CD14-positive monocyte (primary cell): ENCODE results near the gene FGD4. TPM values are rescaled to one million over a fixed set of nuclear protein-coding genes. Genes with fewer than 3 reads are reported as not detected.

ENCODE experiments used
- DNase-seq, 3 donors: peaks; one replicate each; pipeline ENCODE4 v3.0.0-alpha.2; 2011 to 2022
- H2AFZ ChIP-seq: 2 replicates; pipeline ENCODE4 v1.6.0; 2012; ENCODE audit warnings: mild to moderate bottlenecking, low read depth, low read length, inconsistent platforms; ENCODE audit not compliant: insufficient read depth, poor library complexity, severe bottlenecking
- H3K27ac ChIP-seq, 2 donors: 1 replicate in 1 of 2; 2 replicates in 1 of 2; pipeline ENCODE4 v1.5.1; 2012 to 2013; ENCODE audit warnings: low read length in 2 of 2, control low read depth in 1 of 2, inconsistent platforms in 1 of 2, low read depth in 1 of 2, mild to moderate bottlenecking in 1 of 2
- H3K27me3 ChIP-seq, 2 donors: one replicate each; pipeline versions ENCODE4 v1.6.0 to v1.6.1; 2011 to 2013; ENCODE audit warnings: low read length in 2 of 2; ENCODE audit not compliant: control insufficient read depth in 2 of 2, insufficient read depth in 2 of 2
- H3K36me3 ChIP-seq, 2 donors: replicated peaks in 1 of 2; 1 replicate in 1 of 2; 2 replicates in 1 of 2; pipeline versions ENCODE4 v1.5.1 to v1.6.1; 2012 to 2013; ENCODE audit warnings: low read length in 2 of 2, control low read depth in 1 of 2, inconsistent platforms in 1 of 2, mild to moderate bottlenecking in 1 of 2; ENCODE audit not compliant: insufficient read depth in 2 of 2, control insufficient read depth in 1 of 2
- H3K4me1 ChIP-seq, 2 donors: 1 replicate in 1 of 2; 2 replicates in 1 of 2; pipeline versions ENCODE4 v1.5.1 to v1.6.1; 2012 to 2013; ENCODE audit warnings: low read length in 2 of 2, control low read depth in 1 of 2, inconsistent platforms in 1 of 2, mild to moderate bottlenecking in 1 of 2, moderate library complexity in 1 of 2; ENCODE audit not compliant: insufficient read depth in 2 of 2, control insufficient read depth in 1 of 2
- H3K4me2 ChIP-seq: replicated peaks from 2 replicates; pipeline ENCODE3; 2012; ENCODE audit warnings: low read length, moderate library complexity, mild to moderate bottlenecking; ENCODE audit not compliant: poor library complexity, severe bottlenecking; ENCODE audit errors: extremely low read depth
- H3K4me3 ChIP-seq, 3 experiments: fragments of 200-600 bp in 1 of 3; sonication (generic) in 1 of 3; replicated peaks in 1 of 3; 1 replicate in 2 of 3; 2 replicates in 1 of 3; pipeline ENCODE4 v1.5.1; 2011 to 2013; ENCODE audit warnings: low read length in 3 of 3, mild to moderate bottlenecking in 3 of 3, control low read depth in 2 of 3, low read depth in 2 of 3, inconsistent platforms in 1 of 3, moderate library complexity in 1 of 3
- H3K79me2 ChIP-seq: 2 replicates; pipeline ENCODE4 v1.6.0; 2012; ENCODE audit warnings: mild to moderate bottlenecking, control low read depth, inconsistent platforms, low read length, moderate library complexity; ENCODE audit not compliant: insufficient read depth
- H3K9ac ChIP-seq: 2 replicates; pipeline ENCODE4 v1.6.0; 2017; ENCODE audit warnings: low read length, mild to moderate bottlenecking; ENCODE audit not compliant: insufficient read depth, poor library complexity, severe bottlenecking
- H3K9me3 ChIP-seq, 2 donors: replicated peaks in 1 of 2; 1 replicate in 1 of 2; 2 replicates in 1 of 2; pipeline versions ENCODE4 v1.5.1 to v1.6.1; 2012 to 2013; ENCODE audit warnings: low read length in 2 of 2, control low read depth in 1 of 2; ENCODE audit not compliant: control insufficient read depth in 1 of 2, insufficient read depth in 1 of 2
- H4K20me1 ChIP-seq: 2 replicates; pipeline ENCODE4 v1.6.0; 2012; ENCODE audit warnings: mild to moderate bottlenecking, low read length, control low read depth, moderate library complexity; ENCODE audit not compliant: insufficient read depth
- H3K27ac Mint-ChIP-seq, 7 donors: one replicate each; pipeline ENCODE4 v1.8.0; 2020; ENCODE audit warnings: mild to moderate bottlenecking in 7 of 7, mixed read lengths in 7 of 7, moderate library complexity in 6 of 7, inconsistent platforms in 2 of 7
- H3K27me3 Mint-ChIP-seq, 3 donors: one replicate each; pipeline ENCODE4 v1.8.0; 2021 to 2022; ENCODE audit warnings: low read depth in 3 of 3, mild to moderate bottlenecking in 3 of 3, mixed read lengths in 3 of 3, moderate library complexity in 3 of 3, inconsistent platforms in 1 of 3
- H3K36me3 Mint-ChIP-seq, 2 donors: one replicate each; pipeline ENCODE4 v1.8.0; 2020; ENCODE audit warnings: mixed read lengths in 2 of 2, inconsistent platforms in 1 of 2, mild to moderate bottlenecking in 1 of 2
- H3K4me1 Mint-ChIP-seq: one replicate; pipeline ENCODE4 v1.8.0; 2020; ENCODE audit warnings: mild to moderate bottlenecking, mixed read lengths
- H3K4me3 Mint-ChIP-seq, 2 donors: one replicate each; pipeline ENCODE4 v1.8.0; 2020; ENCODE audit warnings: mild to moderate bottlenecking in 2 of 2, mixed read lengths in 2 of 2, moderate library complexity in 1 of 2
- H3K9me3 Mint-ChIP-seq, 7 donors: one replicate each; pipeline ENCODE4 v1.8.0; 2020 to 2022; ENCODE audit warnings: mixed read lengths in 7 of 7, mild to moderate bottlenecking in 6 of 7, moderate library complexity in 6 of 7, inconsistent platforms in 2 of 7
- WGBS: methylation state at CpG from one replicate; pipeline ENCODE4 v1.1.5; 2013; ENCODE audit warnings: missing lambda C conversion rate; ENCODE audit not compliant: insufficient coverage; 5-methylcytosine and 5-hydroxymethylcytosine counted together
- intact Hi-C, 2 donors: fragments of 100-400 bp; cut with micrococcal nuclease; formaldehyde crosslinking; loops; one replicate each; pipeline versions ENCODE4 v1.15.0 to v1.15.1; 2023
- polyA plus RNA-seq, 3 donors: library from polyadenylated mRNA; depleted of rRNA in 1 of 3; unstranded in 2 of 3; stranded (reverse) in 1 of 3; fragments of 300-500 nt in 2 of 3; fragments of >200 nt in 1 of 3; fragmentation: Illumina TruSeq in 2 of 3; gene quantifications; 1 replicate in 2 of 3; 2 replicates in 1 of 3; pipeline ENCODE4 v1.2.3, GENCODE V29; 2012 to 2021
- TF ChIP-seq, protein P1 (sequence below): fragments of 200-600 bp; IDR thresholded peaks from one replicate; pipeline ENCODE4 v1.8.0; 2022; ENCODE audit warnings: antibody characterized with exemption, mild to moderate bottlenecking

The FGD4 gene
- polyA plus RNA-seq, 3 donors, result 5.3 to 34.4 (median 6.0) TPM

DNA sequence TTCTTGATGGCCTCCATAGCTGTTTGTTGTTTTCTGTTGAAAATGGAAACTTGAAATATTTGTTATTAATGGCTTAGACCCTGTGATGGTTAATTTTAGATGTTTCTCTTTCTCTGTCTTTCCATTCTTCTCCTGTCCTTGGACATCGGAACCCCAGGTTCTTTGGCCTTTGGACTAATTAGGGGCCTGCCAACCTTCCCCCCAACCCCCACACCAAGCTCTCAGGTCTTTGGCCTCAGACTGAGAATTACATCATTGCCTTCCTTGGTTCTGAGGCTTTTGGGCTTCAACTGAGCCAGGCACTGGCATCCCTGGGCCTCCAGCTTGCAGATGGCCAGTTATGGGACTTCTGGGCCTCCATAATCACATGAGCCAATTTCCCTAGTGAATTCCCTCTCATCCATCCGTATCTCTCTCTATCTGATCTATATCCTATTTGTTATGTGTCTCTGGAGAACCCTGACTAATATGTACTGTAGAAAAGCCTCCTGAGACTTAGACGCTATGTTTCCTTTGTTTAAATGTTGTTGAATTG, 71.6 kb downstream of the FGD4 start:
- TF ChIP-seq, protein P1, sequence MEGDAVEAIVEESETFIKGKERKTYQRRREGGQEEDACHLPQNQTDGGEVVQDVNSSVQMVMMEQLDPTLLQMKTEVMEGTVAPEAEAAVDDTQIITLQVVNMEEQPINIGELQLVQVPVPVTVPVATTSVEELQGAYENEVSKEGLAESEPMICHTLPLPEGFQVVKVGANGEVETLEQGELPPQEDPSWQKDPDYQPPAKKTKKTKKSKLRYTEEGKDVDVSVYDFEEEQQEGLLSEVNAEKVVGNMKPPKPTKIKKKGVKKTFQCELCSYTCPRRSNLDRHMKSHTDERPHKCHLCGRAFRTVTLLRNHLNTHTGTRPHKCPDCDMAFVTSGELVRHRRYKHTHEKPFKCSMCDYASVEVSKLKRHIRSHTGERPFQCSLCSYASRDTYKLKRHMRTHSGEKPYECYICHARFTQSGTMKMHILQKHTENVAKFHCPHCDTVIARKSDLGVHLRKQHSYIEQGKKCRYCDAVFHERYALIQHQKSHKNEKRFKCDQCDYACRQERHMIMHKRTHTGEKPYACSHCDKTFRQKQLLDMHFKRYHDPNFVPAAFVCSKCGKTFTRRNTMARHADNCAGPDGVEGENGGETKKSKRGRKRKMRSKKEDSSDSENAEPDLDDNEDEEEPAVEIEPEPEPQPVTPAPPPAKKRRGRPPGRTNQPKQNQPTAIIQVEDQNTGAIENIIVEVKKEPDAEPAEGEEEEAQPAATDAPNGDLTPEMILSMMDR, result no peak
- Histone ChIP-seq H3K36me3 (no peaks in the 10 kb centered on the region), H3K4me3 (no peak overlapping the region), H4K20me1 (no peaks in the 10 kb centered on the region), H3K79me2 (no peaks in the 10 kb centered on the region), H3K9me3 (no peaks in the 10 kb centered on the region), H3K4me1 (peaks cover 12% of the 10 kb centered on the region in 2 donors), H3K27ac (no peak overlapping the region), H3K9ac (no peak overlapping the region), H3K27me3 (no peaks in the 10 kb centered on the region), H3K4me2 (no peak overlapping the region), H2AFZ (no peak overlapping the region)
- Mint-ChIP-seq H3K4me1 (peaks cover 20% of the 10 kb centered on the region), H3K9me3 (peaks cover 0 to 4% (median 0%) of the 10 kb centered on the region in 7 donors), H3K27ac (peak overlapping the region in 1 of 7 donors; percentile 10), H3K27me3 (peaks cover 0 to 2% (median 0%) of the 10 kb centered on the region in 3 donors), H3K4me3 (no peak overlapping the region), H3K36me3 (peaks cover 6 to 7% of the 10 kb centered on the region in 2 donors)
- intact Hi-C loops, result no loop called here
- 100% methylated on average over 1 of the region's 3 CpGs for WGBS
- no peak for DNase-seq

DNA sequence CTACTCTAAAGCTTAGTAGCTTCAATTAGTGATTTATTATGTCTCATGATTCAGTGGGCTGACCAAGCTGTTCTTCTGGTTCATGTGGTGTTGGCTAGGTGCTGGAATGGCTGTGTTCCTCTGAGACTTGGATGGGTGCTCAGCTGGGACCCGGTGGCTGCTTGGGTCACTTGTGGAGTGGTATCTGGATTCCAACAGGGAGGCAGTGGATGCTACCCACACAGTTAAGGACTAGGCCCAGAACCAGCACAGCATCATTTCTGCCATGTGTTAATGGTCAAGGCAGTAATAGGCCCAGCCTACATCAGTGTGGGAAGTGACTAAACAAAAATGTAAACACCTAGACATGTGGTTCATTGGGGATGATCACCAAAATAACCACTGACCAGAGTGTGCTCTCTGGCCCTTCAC, 72.2 kb downstream of the FGD4 start:
- H4K20me1 ChIP-seq, result no peaks in the 10 kb centered on the region
- H3K79me2 ChIP-seq, result no peaks in the 10 kb centered on the region
- no peak overlapping the region for H3K4me2 ChIP-seq
- H3K9me3 Mint-ChIP-seq, result peaks cover 0 to 4% (median 0%) of the 10 kb centered on the region in 7 donors
- H3K27me3 Mint-ChIP-seq, result peaks cover 0 to 2% (median 0%) of the 10 kb centered on the region in 3 donors
- H3K36me3 ChIP-seq, result no peaks in the 10 kb centered on the region
- peaks cover 18% of the 10 kb centered on the region in 2 donors for H3K4me1 ChIP-seq
- DNase-seq, result no peak
- peaks cover 5 to 6% of the 10 kb centered on the region in 2 donors for H3K36me3 Mint-ChIP-seq
- no peak overlapping the region for H3K27ac ChIP-seq
- WGBS, result 100% methylated on average over 1 of the region's 1 CpG
- H3K9me3 ChIP-seq, result no peaks in the 10 kb centered on the region
- H2AFZ ChIP-seq, result no peak overlapping the region
- TF ChIP-seq, protein P1, result no peak
- H3K4me1 Mint-ChIP-seq, result peaks cover 26% of the 10 kb centered on the region
- no peak overlapping the region for H3K4me3 ChIP-seq
- H3K9ac ChIP-seq, result no peak overlapping the region
- H3K27ac Mint-ChIP-seq, result peak overlapping the region in 2 of 7 donors; percentile 44 to 46
- no peak overlapping the region for H3K4me3 Mint-ChIP-seq
- intact Hi-C loops, result no loop called here
- no peaks in the 10 kb centered on the region for H3K27me3 ChIP-seq
